Calu3 (cell line): Measurements from ENCODE around the gene TRMT2B. TPM values are rescaled to one million over a fixed set of nuclear protein-coding genes. Genes with fewer than 3 reads are reported as not detected.

Experiments
- BruUV-seq: library from RNA; stranded (reverse); fragments of 400-500 nt; replicated peaks from 2 replicates; lab custom pipeline; 2021; lab: Mats Ljungman, UMichigan
- CTCF ChIA-PET: fragments of 300-600 bp; sonication (Branson Sonifier 250); formaldehyde crosslinking; loops from one replicate; lab custom pipeline; 2022; ENCODE audit warnings: antibody characterized with exemption; lab: Charles Lee
- DNase-seq: peaks from one replicate; pipeline ENCODE4 v3.0.0; 2022
- H3K27ac Mint-ChIP-seq: one replicate; pipeline ENCODE4 v1.8.0; 2022; ENCODE audit warnings: mixed read lengths; ENCODE audit not compliant: unreplicated experiment
- H3K27me3 Mint-ChIP-seq: one replicate; pipeline ENCODE4 v1.8.0; 2022; ENCODE audit warnings: mixed read lengths; ENCODE audit not compliant: unreplicated experiment
- H3K36me3 Mint-ChIP-seq: one replicate; pipeline ENCODE4 v1.8.0; 2022; ENCODE audit warnings: mild to moderate bottlenecking, moderate library complexity, mixed read lengths; ENCODE audit not compliant: insufficient read depth, unreplicated experiment
- H3K4me1 Mint-ChIP-seq: one replicate; pipeline ENCODE4 v1.8.0; 2022; ENCODE audit warnings: mild to moderate bottlenecking, low read depth, mixed read lengths; ENCODE audit not compliant: unreplicated experiment
- H3K4me3 Mint-ChIP-seq: one replicate; pipeline ENCODE4 v1.8.0; 2022; ENCODE audit warnings: mild to moderate bottlenecking, low read depth, moderate library complexity, mixed read lengths; ENCODE audit not compliant: unreplicated experiment
- H3K9me3 Mint-ChIP-seq: one replicate; pipeline ENCODE4 v1.8.0; 2022; ENCODE audit warnings: low read depth, mixed read lengths; ENCODE audit not compliant: unreplicated experiment
- intact Hi-C: fragments of 100-400 bp; cut with micrococcal nuclease; formaldehyde crosslinking; loops from one replicate; pipeline ENCODE4 v1.10.0; 2022; ENCODE audit not compliant: unreplicated experiment
- total RNA-seq: library from RNA; stranded (reverse); gene quantifications from 2 replicates; pipeline ENCODE4 v1.2.3, GENCODE V29; 2022
- TF ChIP-seq, protein P1 (sequence below): fragments of 200-600 bp; IDR thresholded peaks from one replicate; pipeline ENCODE4 v1.8.0; 2022; ENCODE audit warnings: antibody characterized with exemption; ENCODE audit not compliant: unreplicated experiment

TRMT2B gene
- total RNA-seq, 1 experiment from 2014 or later = 18.5 TPM

DNA sequence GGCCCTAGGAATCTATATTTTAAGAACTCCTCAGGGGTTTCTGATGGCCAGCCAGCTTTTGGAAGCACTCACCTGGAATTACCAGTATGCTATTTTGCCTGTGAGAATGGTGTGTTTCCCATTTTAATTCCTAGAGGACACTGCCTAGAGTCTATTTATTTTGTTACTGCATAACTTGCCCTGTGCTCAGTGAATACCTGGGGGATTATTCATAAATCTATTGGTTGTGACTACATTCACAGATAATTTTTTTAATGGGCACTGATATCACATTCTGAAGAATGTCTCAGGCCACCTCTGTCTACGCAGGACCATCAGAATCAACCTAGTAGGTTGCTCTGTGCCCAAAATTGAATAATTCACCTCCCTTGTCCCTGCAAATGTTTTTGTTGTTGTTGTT, 75.7 kb downstream of the TRMT2B start:
- peaks cover 7% of the 10 kb centered on the region for H3K36me3 Mint-ChIP-seq
- no peak for DNase-seq
- intact Hi-C loops = no loop called here
- peaks cover 19% of the 10 kb centered on the region for H3K4me1 Mint-ChIP-seq
- no peaks in the 10 kb centered on the region for H3K27me3 Mint-ChIP-seq
- no TSS peak for BruUV-seq
- no peak overlapping the region for H3K4me3 Mint-ChIP-seq
- CTCF ChIA-PET = interaction anchor here (0.6 kb wide), 1 partner anchor 73 kb away, joined by 3 read pairs; no protein-coding TSS in a partner anchor
- peaks cover 2% of the 10 kb centered on the region for H3K9me3 Mint-ChIP-seq
- H3K27ac Mint-ChIP-seq = no peak overlapping the region
- TF ChIP-seq, protein P1, sequence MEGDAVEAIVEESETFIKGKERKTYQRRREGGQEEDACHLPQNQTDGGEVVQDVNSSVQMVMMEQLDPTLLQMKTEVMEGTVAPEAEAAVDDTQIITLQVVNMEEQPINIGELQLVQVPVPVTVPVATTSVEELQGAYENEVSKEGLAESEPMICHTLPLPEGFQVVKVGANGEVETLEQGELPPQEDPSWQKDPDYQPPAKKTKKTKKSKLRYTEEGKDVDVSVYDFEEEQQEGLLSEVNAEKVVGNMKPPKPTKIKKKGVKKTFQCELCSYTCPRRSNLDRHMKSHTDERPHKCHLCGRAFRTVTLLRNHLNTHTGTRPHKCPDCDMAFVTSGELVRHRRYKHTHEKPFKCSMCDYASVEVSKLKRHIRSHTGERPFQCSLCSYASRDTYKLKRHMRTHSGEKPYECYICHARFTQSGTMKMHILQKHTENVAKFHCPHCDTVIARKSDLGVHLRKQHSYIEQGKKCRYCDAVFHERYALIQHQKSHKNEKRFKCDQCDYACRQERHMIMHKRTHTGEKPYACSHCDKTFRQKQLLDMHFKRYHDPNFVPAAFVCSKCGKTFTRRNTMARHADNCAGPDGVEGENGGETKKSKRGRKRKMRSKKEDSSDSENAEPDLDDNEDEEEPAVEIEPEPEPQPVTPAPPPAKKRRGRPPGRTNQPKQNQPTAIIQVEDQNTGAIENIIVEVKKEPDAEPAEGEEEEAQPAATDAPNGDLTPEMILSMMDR = no peak

- peaks cover 12% of the 10 kb centered on the region for H3K4me1 Mint-ChIP-seq
- no peaks in the 10 kb centered on the region for H3K36me3 Mint-ChIP-seq
- TF ChIP-seq, protein P1 = no peak
- no peak overlapping the region for H3K27ac Mint-ChIP-seq
- BruUV-seq = no TSS peak
- CTCF ChIA-PET = no interaction called here
- no peak overlapping the region for H3K4me3 Mint-ChIP-seq
- no peaks in the 10 kb centered on the region for H3K27me3 Mint-ChIP-seq
- H3K9me3 Mint-ChIP-seq = peaks cover 2% of the 10 kb centered on the region
- DNase-seq = no peak
- intact Hi-C loops = no loop called here
These were observed 76.7 kb downstream of the TRMT2B start for GRCh38 chrX:100975212-100975611.

- Mint-ChIP-seq H3K4me1 (no peaks in the 10 kb centered on the region), H3K36me3 (no peaks in the 10 kb centered on the region), H3K4me3 (no peak overlapping the region), H3K27ac (no peak overlapping the region), H3K9me3 (peaks cover 1% of the 10 kb centered on the region), H3K27me3 (no peaks in the 10 kb centered on the region)
- TF ChIP-seq, protein P1 = no peak
- CTCF ChIA-PET = no interaction called here
- no TSS peak for BruUV-seq
- intact Hi-C loops = no loop called here
- DNase-seq = no peak
These were observed 78.5 kb downstream of the TRMT2B start for GRCh38 chrX:100973411-100973810.

GRCh38 chrX:100969936-100970335, 82.0 kb downstream of the TRMT2B start:
- Mint-ChIP-seq H3K27me3 (no peaks in the 10 kb centered on the region), H3K9me3 (no peaks in the 10 kb centered on the region), H3K4me1 (no peaks in the 10 kb centered on the region), H3K4me3 (no peak overlapping the region), H3K36me3 (no peaks in the 10 kb centered on the region), H3K27ac (no peak overlapping the region)
- intact Hi-C loops = no loop called here
- BruUV-seq = no TSS peak
- CTCF ChIA-PET = no interaction called here
- TF ChIP-seq, protein P1 = no peak
- DNase-seq = no peak
